ENCODE data around the gene KIF3C. TPM values are rescaled to one million over a fixed set of nuclear protein-coding genes. Genes with fewer than 3 reads are reported as not detected.

KIF3C gene
- total and polyA plus RNA-seq, 4 donors = 26.2 to 133 (median 94.0) TPM

GRCh38 chr2:25895018-25895417 is 87.3 kb downstream of the KIF3C start:
- Histone ChIP-seq H3K27ac (ENCODE audit: low read depth, low read length) (peak overlapping the region; percentile 75), H3K27me3 (ENCODE audit: control insufficient read depth, insufficient read depth, low read length) (no peaks in the 10 kb centered on the region), H3K4me1 (ENCODE audit: control insufficient read depth, insufficient read depth, low read length) (peaks cover 13% of the 10 kb centered on the region), H3K4me3 (ENCODE audit: low read depth, low read length) (no peak overlapping the region), H3K36me3 (ENCODE audit: control insufficient read depth, insufficient read depth, low read length) (no peaks in the 10 kb centered on the region), H3K9me3 (ENCODE audit: control insufficient read depth, insufficient read depth, low read length) (no peaks in the 10 kb centered on the region)
- no peak for DNase-seq (ENCODE audit: low read depth in 4 of 6, low spot score in 6 of 6)
- 60% methylated on average over 1 of the region's 7 CpGs for WGBS (ENCODE audit: insufficient coverage)

GRCh38 chr2:25894135-25894830 is 88.0 kb downstream of the KIF3C start:
- Histone ChIP-seq H3K36me3 (ENCODE audit: control insufficient read depth, insufficient read depth, low read length) (no peaks in the 10 kb centered on the region), H3K4me3 (ENCODE audit: low read depth, low read length) (no peak overlapping the region), H3K27me3 (ENCODE audit: control insufficient read depth, insufficient read depth, low read length) (no peaks in the 10 kb centered on the region), H3K9me3 (ENCODE audit: control insufficient read depth, insufficient read depth, low read length) (no peaks in the 10 kb centered on the region), H3K27ac (ENCODE audit: low read depth, low read length) (peak overlapping the region; percentile 75), H3K4me1 (ENCODE audit: control insufficient read depth, insufficient read depth, low read length) (peaks cover 13% of the 10 kb centered on the region)
- WGBS (ENCODE audit: insufficient coverage) = 44% methylated on average over 6 of the region's 8 CpGs
- DNase-seq (ENCODE audit: low read depth in 4 of 6, low spot score in 6 of 6) = peak in 4 of 6 donors; percentile 69 to 90 (median 82)

- no peak for DNase-seq (ENCODE audit: low read depth in 4 of 6, low spot score in 6 of 6)
- no peak overlapping the region for H3K27ac ChIP-seq (ENCODE audit: low read depth, low read length)
- 92% methylated on average over 2 of the region's 5 CpGs for WGBS (ENCODE audit: insufficient coverage)
Observed at GRCh38 chr2:25891672-25892071, 90.6 kb downstream of the KIF3C start.

GRCh38 chr2:25887624-25888242 is 94.6 kb downstream of the KIF3C start:
- Histone ChIP-seq H3K9me3 (ENCODE audit: control insufficient read depth, insufficient read depth, low read length) (no peaks in the 10 kb centered on the region), H3K27me3 (ENCODE audit: control insufficient read depth, insufficient read depth, low read length) (no peaks in the 10 kb centered on the region), H3K36me3 (ENCODE audit: control insufficient read depth, insufficient read depth, low read length) (no peaks in the 10 kb centered on the region), H3K4me3 (ENCODE audit: low read depth, low read length) (no peak overlapping the region), H3K4me1 (ENCODE audit: control insufficient read depth, insufficient read depth, low read length) (no peaks in the 10 kb centered on the region), H3K27ac (ENCODE audit: low read depth, low read length) (no peak overlapping the region)
- 94% methylated on average over 2 of the region's 5 CpGs for WGBS (ENCODE audit: insufficient coverage)
- DNase-seq (ENCODE audit: low read depth in 4 of 6, low spot score in 6 of 6) = no peak

More at GRCh38 chr2:25891672-25892071, 90.6 kb downstream of the KIF3C start:
- no peaks in the 10 kb centered on the region for H3K36me3 ChIP-seq (ENCODE audit: control insufficient read depth, insufficient read depth, low read length)
- no peak overlapping the region for H3K4me3 ChIP-seq (ENCODE audit: low read depth, low read length)
- no peaks in the 10 kb centered on the region for H3K27me3 ChIP-seq (ENCODE audit: control insufficient read depth, insufficient read depth, low read length)
- H3K4me1 ChIP-seq (ENCODE audit: control insufficient read depth, insufficient read depth, low read length) = peaks cover 13% of the 10 kb centered on the region
- H3K9me3 ChIP-seq (ENCODE audit: control insufficient read depth, insufficient read depth, low read length) = no peaks in the 10 kb centered on the region

GRCh38 chr2:25885933-25886332 is 96.4 kb downstream of the KIF3C start:
- 93% methylated on average over 2 of the region's 2 CpGs for WGBS (ENCODE audit: insufficient coverage)
- Histone ChIP-seq H3K36me3 (ENCODE audit: control insufficient read depth, insufficient read depth, low read length) (no peaks in the 10 kb centered on the region), H3K9me3 (ENCODE audit: control insufficient read depth, insufficient read depth, low read length) (no peaks in the 10 kb centered on the region), H3K27ac (ENCODE audit: low read depth, low read length) (no peak overlapping the region), H3K4me3 (ENCODE audit: low read depth, low read length) (no peak overlapping the region), H3K4me1 (ENCODE audit: control insufficient read depth, insufficient read depth, low read length) (no peaks in the 10 kb centered on the region), H3K27me3 (ENCODE audit: control insufficient read depth, insufficient read depth, low read length) (no peaks in the 10 kb centered on the region)
- no peak for DNase-seq (ENCODE audit: low read depth in 4 of 6, low spot score in 6 of 6)

GRCh38 chr2:25881764-25882163 is 100.5 kb downstream of the KIF3C start:
- peak in 1 of 6 donors; percentile 20 for DNase-seq (ENCODE audit: low read depth in 4 of 6, low spot score in 6 of 6)
- no peaks in the 10 kb centered on the region for H3K9me3 ChIP-seq (ENCODE audit: control insufficient read depth, insufficient read depth, low read length)
- peaks cover 4% of the 10 kb centered on the region for H3K4me1 ChIP-seq (ENCODE audit: control insufficient read depth, insufficient read depth, low read length)
- 93% methylated on average over 2 of the region's 4 CpGs for WGBS (ENCODE audit: insufficient coverage)
- no peak overlapping the region for H3K4me3 ChIP-seq (ENCODE audit: low read depth, low read length)
- no peaks in the 10 kb centered on the region for H3K27me3 ChIP-seq (ENCODE audit: control insufficient read depth, insufficient read depth, low read length)
- H3K27ac ChIP-seq (ENCODE audit: low read depth, low read length) = no peak overlapping the region
- H3K36me3 ChIP-seq (ENCODE audit: control insufficient read depth, insufficient read depth, low read length) = peaks cover 5% of the 10 kb centered on the region

- H3K4me1 ChIP-seq (ENCODE audit: control insufficient read depth, insufficient read depth, low read length) = peaks cover 4% of the 10 kb centered on the region
- peak overlapping the region; percentile 84 for H3K4me3 ChIP-seq (ENCODE audit: low read depth, low read length)
- WGBS (ENCODE audit: insufficient coverage) = 92% methylated on average over 2 of the region's 5 CpGs
- H3K27ac ChIP-seq (ENCODE audit: low read depth, low read length) = peak overlapping the region; percentile 95
- no peaks in the 10 kb centered on the region for H3K27me3 ChIP-seq (ENCODE audit: control insufficient read depth, insufficient read depth, low read length)
- no peak for DNase-seq (ENCODE audit: low read depth in 4 of 6, low spot score in 6 of 6)
- no peaks in the 10 kb centered on the region for H3K9me3 ChIP-seq (ENCODE audit: control insufficient read depth, insufficient read depth, low read length)
- peaks cover 8% of the 10 kb centered on the region for H3K36me3 ChIP-seq (ENCODE audit: control insufficient read depth, insufficient read depth, low read length)
Observed at GRCh38 chr2:25879133-25879730, 103.1 kb downstream of the KIF3C start.

- WGBS (ENCODE audit: insufficient coverage) = under 1% methylated on average over 55 of the region's 56 CpGs
- peaks cover 4% of the 10 kb centered on the region for H3K4me1 ChIP-seq (ENCODE audit: control insufficient read depth, insufficient read depth, low read length)
- H3K27me3 ChIP-seq (ENCODE audit: control insufficient read depth, insufficient read depth, low read length) = no peaks in the 10 kb centered on the region
- DNase-seq (ENCODE audit: low read depth in 4 of 6, low spot score in 6 of 6) = peak in 5 of 6 donors; percentile 89 to 99 (median 95)
- H3K4me3 ChIP-seq (ENCODE audit: low read depth, low read length) = peak within 1 kb of the TSS; percentile 84
- H3K9me3 ChIP-seq (ENCODE audit: control insufficient read depth, insufficient read depth, low read length) = no peaks in the 10 kb centered on the region
- peak within 1 kb of the TSS; percentile 95 for H3K27ac ChIP-seq (ENCODE audit: low read depth, low read length)
- peaks cover 12% of the 10 kb centered on the region for H3K36me3 ChIP-seq (ENCODE audit: control insufficient read depth, insufficient read depth, low read length)
Observed at GRCh38 chr2:25878361-25879132, 103.8 kb downstream of the KIF3C start, which contains the start of gene ASXL2. ASXL2 (minus strand) TSS chr2:25878487; CDS start chr2:25878222, 265 bp downstream.

All from spinal cord (tissue), 10 donors.